ENCODE results near the gene PLA2R1.

PLA2R1 gene

GRCh38 chr2:159933727-159934049, 128.7 kb downstream of the PLA2R1 start:
- DNase-seq (ENCODE audit: low read depth): no peak

- no peak for DNase-seq (ENCODE audit: low read depth)
Observed at GRCh38 chr2:159933040-159933726, 129.2 kb downstream of the PLA2R1 start.

- DNase-seq (ENCODE audit: low read depth): no peak
Observed at GRCh38 chr2:159926695-159927094, 135.7 kb downstream of the PLA2R1 start.

GRCh38 chr2:159925975-159926374, 136.4 kb downstream of the PLA2R1 start:
- no peak for DNase-seq (ENCODE audit: low read depth)

GRCh38 chr2:159922563-159922962, 139.9 kb downstream of the PLA2R1 start:
- DNase-seq (ENCODE audit: low read depth): no peak

GRCh38 chr2:159921752-159922404, 140.5 kb downstream of the PLA2R1 start:
- peak; percentile 67 for DNase-seq (ENCODE audit: low read depth)

- DNase-seq (ENCODE audit: low read depth): no peak
Observed at GRCh38 chr2:159916511-159916910, 145.9 kb downstream of the PLA2R1 start.

- DNase-seq (ENCODE audit: low read depth): no peak
Observed at GRCh38 chr2:159913900-159914299, 148.5 kb downstream of the PLA2R1 start.

GRCh38 chr2:159912580-159912979, 149.8 kb downstream of the PLA2R1 start:
- no peak for DNase-seq (ENCODE audit: low read depth)

GRCh38 chr2:159910951-159911350, 151.5 kb downstream of the PLA2R1 start:
- DNase-seq (ENCODE audit: low read depth): no peak

- no peak for DNase-seq (ENCODE audit: low read depth)
Observed at GRCh38 chr2:159908623-159909022, 153.8 kb downstream of the PLA2R1 start.

- DNase-seq (ENCODE audit: low read depth): no peak
Observed at GRCh38 chr2:159907909-159908308, 154.5 kb downstream of the PLA2R1 start.

GRCh38 chr2:159905926-159906714, 156.3 kb downstream of the PLA2R1 start:
- no peak for DNase-seq (ENCODE audit: low read depth)

GRCh38 chr2:159904959-159905305, 157.5 kb downstream of the PLA2R1 start:
- DNase-seq (ENCODE audit: low read depth): no peak

- peak; percentile 79 for DNase-seq (ENCODE audit: low read depth)
Observed at GRCh38 chr2:159904127-159904958, 158.1 kb downstream of the PLA2R1 start, which contains the start of gene LY75. TSS of gene LY75 (minus strand) at chr2:159904756.

GRCh38 chr2:159903443-159904126, 158.8 kb downstream of the PLA2R1 start:
- DNase-seq (ENCODE audit: low read depth): peak; percentile 40

GRCh38 chr2:159902722-159903121, 159.7 kb downstream of the PLA2R1 start:
- no peak for DNase-seq (ENCODE audit: low read depth)

GRCh38 chr2:159900343-159900742, 162.1 kb downstream of the PLA2R1 start:
- no peak for DNase-seq (ENCODE audit: low read depth)

GRCh38 chr2:159898441-159898840, 164.0 kb downstream of the PLA2R1 start:
- DNase-seq (ENCODE audit: low read depth): no peak

GRCh38 chr2:159897720-159898119, 164.7 kb downstream of the PLA2R1 start:
- no peak for DNase-seq (ENCODE audit: low read depth)

GRCh38 chr2:159897081-159897480, 165.3 kb downstream of the PLA2R1 start:
- no peak for DNase-seq (ENCODE audit: low read depth)

Data from activated T-cell treated with anti-CD3 and anti-CD28 coated beads for 1 hour (primary cell).